C4-2B (cell line): ENCODE results near the gene GDPGP1.

Experiments
- CTCF ChIP-seq: fragments of 450-650 bp; conservative IDR thresholded peaks from 2 replicates; pipeline ENCODE4 v1.5.1; 2017; ENCODE audit warnings: mild to moderate bottlenecking
- ZFX ChIP-seq: fragments of 450-650 bp; IDR thresholded peaks from 2 replicates; pipeline ENCODE4 v1.6.1; 2017

- TF ChIP-seq CTCF: no peak
- TF ChIP-seq ZFX: no peak
These were observed 14.8 kb downstream of the GDPGP1 start for GRCh38 chr15:90248789-90249202.
